GM20000 (cell line): ENCODE results near the gene SMTN.

ENCODE experiments used
- DNase-seq: peaks from one replicate; pipeline ENCODE4 v3.0.0; 2012; ENCODE audit warnings: low spot score
- TF ChIP-seq, protein P1 (sequence below): IDR thresholded peaks from 2 replicates; pipeline ENCODE4 v1.5.1; 2012; ENCODE audit warnings: mild to moderate bottlenecking, control low read depth; ENCODE audit errors: extremely low read depth, missing control alignments

SMTN gene

DNA sequence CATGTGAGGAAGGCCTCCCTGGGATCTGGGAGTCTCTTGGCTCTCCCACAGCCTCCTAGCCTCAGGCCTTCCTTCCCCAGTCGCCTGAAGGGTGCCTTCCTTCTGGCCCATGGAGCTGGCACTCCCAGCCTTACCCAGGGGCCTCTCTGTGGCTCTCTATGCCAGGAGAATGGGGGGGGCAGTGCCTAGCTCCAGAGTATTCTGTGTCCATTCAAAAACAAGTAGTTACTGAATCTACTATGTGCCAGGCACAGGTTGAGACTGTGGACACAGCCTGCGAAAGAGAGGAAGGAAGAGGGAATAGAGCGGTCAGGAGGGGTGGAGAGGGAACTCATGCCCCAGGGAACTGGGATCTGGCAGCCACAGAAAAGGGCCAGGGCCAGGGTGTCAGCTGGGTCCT lies 61.9 kb downstream of the SMTN start:
- TF ChIP-seq, protein P1, sequence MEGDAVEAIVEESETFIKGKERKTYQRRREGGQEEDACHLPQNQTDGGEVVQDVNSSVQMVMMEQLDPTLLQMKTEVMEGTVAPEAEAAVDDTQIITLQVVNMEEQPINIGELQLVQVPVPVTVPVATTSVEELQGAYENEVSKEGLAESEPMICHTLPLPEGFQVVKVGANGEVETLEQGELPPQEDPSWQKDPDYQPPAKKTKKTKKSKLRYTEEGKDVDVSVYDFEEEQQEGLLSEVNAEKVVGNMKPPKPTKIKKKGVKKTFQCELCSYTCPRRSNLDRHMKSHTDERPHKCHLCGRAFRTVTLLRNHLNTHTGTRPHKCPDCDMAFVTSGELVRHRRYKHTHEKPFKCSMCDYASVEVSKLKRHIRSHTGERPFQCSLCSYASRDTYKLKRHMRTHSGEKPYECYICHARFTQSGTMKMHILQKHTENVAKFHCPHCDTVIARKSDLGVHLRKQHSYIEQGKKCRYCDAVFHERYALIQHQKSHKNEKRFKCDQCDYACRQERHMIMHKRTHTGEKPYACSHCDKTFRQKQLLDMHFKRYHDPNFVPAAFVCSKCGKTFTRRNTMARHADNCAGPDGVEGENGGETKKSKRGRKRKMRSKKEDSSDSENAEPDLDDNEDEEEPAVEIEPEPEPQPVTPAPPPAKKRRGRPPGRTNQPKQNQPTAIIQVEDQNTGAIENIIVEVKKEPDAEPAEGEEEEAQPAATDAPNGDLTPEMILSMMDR = no peak
- no peak for DNase-seq

GRCh38 chr22:31143537-31143936 lies 62.4 kb downstream of the SMTN start:
- DNase-seq = no peak
- TF ChIP-seq, protein P1 = no peak

- TF ChIP-seq, protein P1 = no peak
- no peak for DNase-seq
These were observed 63.1 kb downstream of the SMTN start for GRCh38 chr22:31144223-31144622.

GRCh38 chr22:31148488-31148887 lies 67.4 kb downstream of the SMTN start:
- no peak for DNase-seq

DNA sequence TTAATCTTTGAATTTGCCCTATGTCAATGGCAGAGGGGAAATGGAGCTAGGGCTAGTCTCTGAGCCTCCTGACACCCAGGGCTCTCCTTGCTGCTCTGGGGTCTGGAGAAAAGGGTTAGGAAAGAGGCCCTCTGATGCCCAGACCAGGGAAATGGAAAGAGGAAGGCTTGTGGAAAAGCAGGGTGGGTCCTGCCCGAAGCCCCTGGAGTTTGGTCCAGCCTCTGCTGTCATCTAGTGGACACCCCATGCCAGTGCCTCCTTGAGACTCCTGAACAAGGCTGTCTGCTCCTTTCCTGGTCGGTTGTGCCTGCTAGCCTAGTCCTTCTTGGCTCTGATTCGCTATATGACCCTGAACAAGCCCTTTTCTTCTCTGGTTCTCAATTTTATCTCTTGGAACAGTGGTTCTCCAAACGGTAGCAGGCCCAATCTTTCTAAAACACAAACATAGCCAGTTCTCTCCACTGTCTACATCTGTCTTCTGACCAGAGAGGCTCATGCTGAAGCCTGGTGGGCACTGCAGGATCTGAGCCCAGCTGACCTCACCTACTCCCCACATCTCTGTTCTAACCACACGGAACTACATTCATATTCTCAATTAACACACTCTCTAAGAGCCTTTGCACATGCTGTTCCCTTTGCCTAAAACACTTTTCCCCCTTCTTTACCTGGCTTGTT lies 68.0 kb downstream of the SMTN start:
- peak; percentile 71 for DNase-seq
- TF ChIP-seq, protein P1 = peak; percentile 75

More at GRCh38 chr22:31148488-31148887, 67.4 kb downstream of the SMTN start:
- TF ChIP-seq, protein P1 = no peak

GRCh38 chr22:31150615-31151014 lies 69.5 kb downstream of the SMTN start:
- TF ChIP-seq, protein P1 = no peak
- DNase-seq = no peak

- TF ChIP-seq, protein P1 = no peak
- DNase-seq = no peak
These were observed 70.8 kb downstream of the SMTN start for GRCh38 chr22:31151872-31152271.
